NB4 (cell line): Measurements from ENCODE around the gene RRP12.

Experiments
- DNase-seq: peaks from one replicate; pipeline ENCODE4 v3.0.0; 2010; ENCODE audit warnings: low read depth
- H3K4me3 ChIP-seq: one replicate; pipeline ENCODE4 v1.5.1; 2011; ENCODE audit warnings: mild to moderate bottlenecking, low read depth, low read length, moderate library complexity
- CTCF ChIP-seq: IDR thresholded peaks from one replicate; pipeline ENCODE4 v1.5.1; 2012; ENCODE audit warnings: low read depth, low read length
- MYC ChIP-seq: IDR thresholded peaks from 2 replicates; pipeline ENCODE4 v1.6.1; 2011; ENCODE audit warnings: low read depth, low read length
- POLR2A ChIP-seq: IDR thresholded peaks from 2 replicates; pipeline ENCODE4 v1.6.1; 2011; ENCODE audit warnings: mild to moderate bottlenecking; ENCODE audit not compliant: insufficient read length; ENCODE audit errors: extremely low read depth
- TF ChIP-seq, protein P1 (sequence below): IDR thresholded peaks from 2 replicates; pipeline ENCODE4 v1.6.1; 2011; ENCODE audit warnings: low read depth, low read length

The RRP12 gene

DNA sequence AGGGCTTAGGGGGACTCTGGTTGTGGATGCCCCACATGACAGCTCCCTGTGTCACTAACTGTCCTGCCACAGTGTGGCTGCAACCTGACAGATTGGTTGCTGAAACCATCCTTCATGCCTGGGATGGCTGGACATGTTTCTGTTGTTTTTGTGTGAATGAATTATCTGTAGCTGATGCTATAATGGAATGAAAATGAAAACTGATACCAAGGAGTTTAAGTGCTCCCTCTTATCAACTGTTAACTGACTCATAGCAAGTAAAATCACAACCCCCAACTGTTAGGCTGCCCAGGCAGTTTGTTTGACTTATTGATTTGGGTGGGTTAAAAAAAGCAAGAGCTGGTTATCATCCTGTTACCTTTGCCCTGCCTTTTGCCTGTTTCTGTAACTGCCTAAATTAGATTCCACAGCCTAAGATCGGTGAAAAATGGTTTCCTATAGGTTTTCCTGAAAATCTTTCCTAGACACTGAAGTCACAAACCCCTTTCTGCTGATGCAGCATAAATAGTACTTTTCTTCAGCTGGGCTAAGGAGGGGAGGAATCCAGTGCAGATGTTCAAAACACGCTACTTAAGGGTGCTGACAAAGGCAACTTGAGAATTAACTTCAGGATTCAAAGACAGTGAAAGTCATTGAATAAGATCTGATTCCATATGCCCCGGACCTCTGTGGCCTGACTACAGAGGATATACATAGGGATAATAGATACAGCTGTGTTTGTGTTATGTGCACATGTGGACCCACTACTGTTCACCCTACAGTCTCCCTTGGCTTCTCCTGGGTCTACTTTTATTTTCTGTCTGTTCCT lies 72.3 kb downstream of the RRP12 start:
- TF ChIP-seq, protein P1, sequence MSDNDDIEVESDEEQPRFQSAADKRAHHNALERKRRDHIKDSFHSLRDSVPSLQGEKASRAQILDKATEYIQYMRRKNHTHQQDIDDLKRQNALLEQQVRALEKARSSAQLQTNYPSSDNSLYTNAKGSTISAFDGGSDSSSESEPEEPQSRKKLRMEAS, result no peak
- no peak for TF ChIP-seq MYC
- TF ChIP-seq POLR2A, result no peak
- TF ChIP-seq CTCF, result no peak
- DNase-seq, result no peak
- no peak overlapping the region for H3K4me3 ChIP-seq

DNA sequence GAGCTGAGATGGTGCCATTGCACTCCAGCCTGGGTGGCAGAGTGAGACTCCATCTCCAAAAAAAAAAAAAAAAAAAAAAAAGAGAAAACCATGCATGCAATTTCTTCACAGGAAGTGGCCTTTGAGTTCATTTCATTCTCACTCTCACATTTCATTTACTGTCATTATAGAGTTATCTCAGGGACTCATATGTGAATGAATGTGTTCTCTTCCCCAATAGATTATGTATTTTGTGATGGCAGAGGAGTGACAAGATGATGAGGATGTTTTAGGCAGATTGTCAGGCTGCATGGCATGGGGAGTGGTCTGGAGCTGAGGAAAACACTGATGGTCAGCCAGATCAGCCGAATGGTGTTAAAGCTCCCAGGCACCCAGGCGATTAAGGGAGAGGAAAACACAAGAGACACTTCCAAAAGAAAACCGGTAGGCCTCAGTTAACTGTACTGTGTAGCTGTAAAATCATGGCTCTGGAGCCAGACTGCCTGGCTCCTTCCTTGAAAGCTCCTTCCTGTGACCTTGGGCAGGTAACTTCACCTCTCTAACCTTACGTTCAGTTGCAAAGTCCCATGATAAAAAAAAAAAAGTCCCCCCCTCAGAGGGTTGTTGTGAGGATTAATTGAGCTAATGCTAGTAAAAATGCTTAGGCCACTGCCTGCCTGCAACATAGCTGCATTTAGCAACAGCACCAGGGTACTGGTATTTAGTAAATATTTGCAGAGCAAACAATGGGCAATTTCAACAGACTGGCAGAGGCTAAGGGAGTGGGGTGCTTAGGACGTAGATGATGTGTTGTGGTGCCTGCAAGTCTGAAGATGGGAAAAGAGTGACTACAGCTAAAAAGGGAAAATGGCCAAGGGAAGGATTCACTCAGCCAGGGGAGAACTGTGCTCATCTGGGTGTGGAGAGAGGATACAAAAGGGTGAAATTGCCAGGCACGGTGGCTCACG lies 73.5 kb downstream of the RRP12 start:
- no peak for DNase-seq
- H3K4me3 ChIP-seq, result no peak overlapping the region
- TF ChIP-seq POLR2A (no peak), MYC (no peak)
- TF ChIP-seq, protein P1, result no peak

GRCh38 chr10:97325754-97326153 lies 75.4 kb downstream of the RRP12 start:
- TF ChIP-seq, protein P1, result no peak
- TF ChIP-seq MYC, result no peak
- no peak for TF ChIP-seq CTCF
- no peak for TF ChIP-seq POLR2A
- DNase-seq, result no peak
- no peak overlapping the region for H3K4me3 ChIP-seq

DNA sequence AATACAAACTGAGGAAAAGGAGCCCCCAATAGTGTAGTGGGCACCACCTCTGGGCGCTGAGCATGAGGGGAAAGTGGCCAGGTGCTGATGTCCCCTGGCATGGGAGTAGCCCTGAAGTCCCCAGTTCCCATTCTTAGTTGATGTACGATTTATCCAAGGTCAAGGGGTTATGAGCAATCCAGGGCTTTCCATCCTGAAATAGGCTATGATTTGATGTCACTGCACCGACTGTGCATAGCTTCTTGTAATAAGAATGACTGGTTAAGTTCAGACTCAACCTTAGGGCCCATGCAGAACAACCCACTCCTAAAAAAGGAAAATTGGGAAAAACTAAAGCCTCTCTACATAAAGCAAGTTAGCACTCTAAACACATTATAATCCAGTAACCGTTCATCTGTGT lies 77.6 kb downstream of the RRP12 start:
- no peak for DNase-seq
- TF ChIP-seq CTCF (no peak), POLR2A (no peak), MYC (no peak)
- TF ChIP-seq, protein P1, result no peak
- no peak overlapping the region for H3K4me3 ChIP-seq

GRCh38 chr10:97321804-97322190 lies 79.3 kb downstream of the RRP12 start:
- no peak overlapping the region for H3K4me3 ChIP-seq
- TF ChIP-seq, protein P1, result no peak
- TF ChIP-seq MYC (no peak), POLR2A (no peak), CTCF (no peak)
- no peak for DNase-seq
